ENCODE measurements around the gene ELOVL7.
"Not testable (repeated sequence)": the region's sequence is repeated elsewhere in the genome, so short reads cannot be mapped to it uniquely, and the experiment has no call there.

Gene ELOVL7

DNA sequence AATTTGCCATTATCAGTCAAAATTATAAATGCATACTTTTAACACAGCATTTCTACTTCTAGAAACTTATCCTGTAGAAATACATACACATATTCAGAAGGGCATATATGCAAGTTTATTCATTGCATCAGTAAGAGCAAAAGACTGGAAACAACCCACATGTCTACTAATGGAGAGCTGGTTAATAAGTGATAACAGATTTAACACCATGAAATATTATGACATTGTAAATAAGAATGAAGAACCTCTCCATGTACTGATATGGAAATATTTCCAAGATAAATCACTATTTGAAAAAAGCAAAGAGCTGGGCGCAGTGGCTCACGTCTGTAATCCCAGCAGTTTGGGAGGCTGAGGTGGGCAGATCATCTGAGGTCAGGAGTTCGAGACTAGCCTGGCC, 54.5 kb downstream of the ELOVL7 start:
- no peak for DNase-seq

DNA sequence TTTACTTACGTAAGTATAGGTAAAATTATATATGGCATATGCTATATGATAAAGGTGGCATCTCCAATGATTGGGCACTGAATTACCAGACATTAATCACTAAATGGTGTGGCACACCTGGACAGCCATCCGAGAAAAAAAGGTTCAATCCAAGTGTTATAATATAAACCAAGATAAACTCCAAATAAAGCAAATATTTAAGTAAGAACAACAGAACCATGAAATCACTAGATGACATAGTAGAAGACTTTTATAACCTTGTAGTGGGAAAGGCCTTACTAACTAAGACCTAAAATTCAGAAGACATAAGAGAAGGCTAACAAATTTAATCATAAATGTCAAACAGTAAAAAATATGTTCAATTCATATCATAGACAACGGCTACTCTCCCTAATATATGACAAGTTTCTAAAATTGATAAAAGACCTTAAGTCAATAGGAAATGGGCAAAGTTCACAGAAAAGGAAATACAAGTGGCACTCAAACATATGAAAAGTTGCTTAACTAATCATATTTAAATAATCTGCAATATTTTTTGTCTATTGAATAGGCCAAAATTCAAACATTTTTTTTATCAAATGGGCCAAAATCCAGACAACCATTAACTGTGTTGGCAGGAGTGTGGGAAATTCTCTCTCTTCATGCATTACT, 55.1 kb downstream of the ELOVL7 start:
- DNase-seq, result no peak

DNA sequence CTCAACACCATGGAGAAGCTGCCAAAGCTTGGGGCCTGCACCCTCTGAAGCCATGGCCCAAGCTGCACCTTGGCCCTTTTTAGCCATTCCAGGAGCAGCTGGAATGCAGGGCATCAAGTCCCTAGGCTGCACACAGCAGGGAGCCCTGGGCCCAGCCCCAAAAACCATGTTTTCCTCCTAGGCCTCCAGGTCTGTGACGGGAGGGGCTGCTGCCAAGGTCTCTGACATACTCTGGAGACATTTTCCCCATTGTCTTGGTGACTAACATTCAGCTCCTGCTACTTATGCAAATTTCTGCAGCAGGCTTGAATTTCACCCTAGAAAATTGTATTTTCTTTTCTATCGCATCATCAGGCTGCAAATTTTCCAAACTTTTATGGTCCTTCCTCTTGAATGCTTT, 64.6 kb downstream of the ELOVL7 start:
- DNase-seq, result no peak

DNA sequence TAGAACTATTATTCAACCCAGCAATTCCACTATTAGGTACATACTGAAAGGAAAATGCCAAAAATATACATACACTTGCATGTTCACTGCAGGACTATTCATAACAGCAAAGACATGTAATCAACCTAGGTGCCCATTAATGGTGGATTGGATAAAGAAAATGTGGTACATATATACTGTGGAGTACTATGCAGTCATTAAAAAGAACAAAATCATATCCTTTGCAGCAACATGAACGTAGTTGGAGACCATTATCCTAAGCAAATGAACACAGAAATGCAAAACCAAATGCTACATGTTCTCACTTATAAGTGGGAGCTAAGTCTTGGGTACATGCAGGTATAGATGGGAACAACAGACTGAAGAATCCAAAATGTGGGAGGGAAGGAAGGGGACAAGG, 67.7 kb downstream of the ELOVL7 start:
- no peak for DNase-seq

DNA sequence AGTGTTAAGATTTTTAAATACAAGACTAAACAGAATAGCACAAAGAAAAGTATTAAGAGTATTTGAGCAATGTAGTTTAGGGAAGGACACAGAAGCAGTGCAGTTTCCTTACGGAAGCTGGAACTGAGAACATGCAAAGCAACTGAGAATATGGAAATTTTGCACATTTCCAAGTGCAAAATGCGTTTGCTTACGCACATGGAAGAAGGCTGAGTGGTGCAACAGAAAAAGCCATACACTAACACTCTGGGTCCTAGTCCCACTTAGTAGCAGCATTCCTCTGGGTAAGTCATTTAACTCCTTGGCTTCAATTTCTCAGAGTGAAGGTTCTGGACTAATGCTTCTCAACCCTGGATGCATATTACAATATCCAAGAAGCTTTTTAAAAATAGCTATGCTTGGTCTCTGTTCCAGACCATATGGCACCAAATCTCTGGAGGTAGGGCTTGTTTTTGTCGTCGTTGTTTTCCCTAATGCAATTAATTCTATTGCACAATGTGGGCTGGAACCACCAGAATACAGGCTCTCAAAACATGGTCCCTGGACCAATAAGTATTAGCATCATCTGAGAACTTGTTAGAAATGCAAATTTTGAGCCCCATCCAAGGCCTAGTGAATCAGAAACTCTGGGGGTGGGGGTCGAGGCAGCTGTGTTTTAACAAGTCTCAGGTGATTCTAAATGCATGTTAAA, 78.9 kb downstream of the ELOVL7 start:
- no peak for DNase-seq

DNA sequence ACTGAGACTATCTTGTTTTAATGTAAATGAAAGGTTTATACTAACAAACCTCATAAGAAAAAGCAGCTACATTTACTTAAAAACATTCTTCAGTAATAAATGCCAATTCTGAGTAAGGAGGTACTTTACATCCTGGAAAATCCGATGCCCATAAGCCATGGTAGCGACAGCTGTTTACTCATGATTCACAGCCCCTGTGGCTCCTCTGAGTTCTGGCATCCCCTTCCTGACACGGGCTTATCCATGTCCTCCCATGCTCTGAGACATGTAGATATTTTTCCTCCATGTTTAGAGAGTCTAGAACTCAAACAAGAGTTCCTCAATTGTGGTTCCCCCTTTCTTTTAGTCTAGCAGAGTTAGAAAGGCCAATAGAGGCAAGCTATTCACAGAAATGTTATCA, 81.0 kb downstream of the ELOVL7 start:
- no peak for DNase-seq

DNA sequence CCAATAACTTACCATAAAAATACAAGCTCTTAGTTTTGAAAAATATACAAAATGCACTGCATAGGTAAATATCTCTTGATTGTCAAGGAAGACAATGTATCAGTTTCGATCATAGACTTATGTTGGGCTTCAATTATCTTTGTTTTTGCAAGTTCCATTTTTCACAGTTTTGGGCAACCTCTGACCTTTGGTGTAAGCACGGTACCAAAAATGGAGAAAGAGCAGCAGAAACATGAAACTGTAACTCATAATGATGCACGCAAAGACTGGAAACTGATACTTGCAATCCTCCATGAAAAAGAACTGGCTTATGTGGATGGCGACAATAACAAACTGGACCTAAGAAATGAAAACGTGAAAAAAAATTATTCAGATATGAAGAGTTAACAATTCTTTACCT, 89.6 kb downstream of the ELOVL7 start:
- DNase-seq, result no peak

DNA sequence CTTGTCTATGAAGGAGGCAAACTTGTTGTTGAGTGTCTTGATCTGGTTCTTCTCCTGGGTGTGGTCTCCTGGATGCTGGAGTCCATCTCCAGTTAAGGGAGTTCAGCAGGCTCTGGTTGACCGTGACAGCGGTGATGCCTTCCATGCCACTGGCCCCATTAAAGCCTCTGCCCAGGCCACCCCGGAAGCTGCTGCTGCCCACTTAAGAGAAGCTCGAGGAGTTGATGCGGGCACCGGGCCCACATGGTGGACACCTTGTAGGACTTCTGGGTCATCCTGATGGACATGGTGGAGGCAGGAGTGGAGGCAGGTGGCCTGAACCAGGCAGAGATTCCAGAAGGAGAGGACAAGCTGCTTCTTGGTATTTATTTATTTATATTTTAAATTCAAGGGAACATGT, 99.4 kb downstream of the ELOVL7 start:
- no peak for DNase-seq

DNA sequence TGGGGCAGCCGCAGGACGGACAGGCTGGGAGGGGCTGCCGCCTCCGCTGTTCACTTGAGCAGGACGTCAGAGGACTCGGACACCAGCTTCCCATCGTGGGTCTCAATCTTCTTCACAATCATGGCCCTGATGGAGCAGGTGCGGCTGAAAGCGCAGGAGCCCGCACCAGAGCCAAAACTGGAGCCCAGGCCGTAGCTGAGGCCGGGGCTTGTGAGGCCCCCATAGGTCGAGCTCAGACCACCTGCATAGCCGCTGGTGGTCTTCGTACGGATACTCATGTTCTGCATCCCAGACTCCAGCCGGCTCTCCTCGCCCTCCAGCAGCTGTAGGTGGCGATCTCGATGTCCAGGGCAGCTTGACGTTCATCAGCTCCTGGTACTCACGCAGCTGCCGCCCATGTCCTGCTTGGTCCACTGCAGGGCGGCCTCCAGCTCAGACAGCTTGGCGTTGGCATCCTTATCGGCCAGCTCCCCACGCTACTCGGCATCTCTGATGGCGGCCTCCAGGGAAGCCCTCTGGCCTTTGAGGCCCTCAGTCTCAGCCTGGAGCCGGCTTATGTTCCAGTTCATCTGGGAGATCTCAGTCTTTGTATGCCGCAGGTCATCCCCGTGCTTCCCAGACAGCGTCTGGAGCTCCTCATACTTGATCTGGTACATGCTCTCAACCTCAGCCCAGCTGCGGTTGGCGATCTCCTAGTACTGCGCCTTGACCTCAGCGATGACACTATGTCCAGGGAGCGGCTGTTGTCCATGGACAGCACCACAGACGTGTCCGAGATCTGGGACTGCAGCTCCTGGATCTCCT, 100.4 kb downstream of the ELOVL7 start:
- DNase-seq, result no peak

DNA sequence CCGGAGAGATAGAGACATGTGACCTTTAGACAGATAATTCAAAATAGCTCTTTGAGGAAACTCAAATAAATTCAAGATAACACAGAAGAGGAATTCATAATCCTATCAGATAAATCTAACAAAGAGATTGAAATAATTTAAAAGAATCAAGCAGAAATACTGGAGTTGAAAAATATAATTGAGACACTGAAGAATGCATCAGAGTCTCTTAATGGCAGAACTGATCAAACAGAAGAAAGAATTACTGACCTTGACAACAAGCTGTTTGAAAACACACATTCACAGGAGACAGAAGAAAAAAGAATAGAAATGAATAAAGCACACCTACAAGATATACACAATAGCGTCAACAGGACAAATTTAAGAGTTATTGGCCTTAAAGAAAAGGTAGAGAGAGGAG, 103.7 kb downstream of the ELOVL7 start:
- no peak for DNase-seq

DNA sequence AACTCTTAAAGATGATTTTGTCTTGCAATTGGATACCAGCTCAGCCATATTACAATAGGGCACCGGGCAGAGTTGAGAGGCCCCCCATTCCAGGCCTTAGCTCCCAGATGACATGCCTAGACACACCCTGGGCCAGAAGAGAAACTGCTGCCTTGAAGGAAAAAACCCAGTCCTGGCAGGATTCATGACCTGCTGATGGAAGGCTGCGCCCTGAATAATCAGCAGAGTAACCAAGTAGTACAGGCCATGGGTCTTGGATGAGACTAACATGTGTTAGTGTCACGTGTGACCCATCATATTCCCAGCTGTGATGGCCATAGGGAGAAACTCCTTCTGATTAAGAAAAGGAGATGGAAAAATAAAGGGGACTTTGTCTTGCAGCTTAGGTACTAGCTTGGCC, 105.1 kb downstream of the ELOVL7 start:
- no peak for DNase-seq

DNA sequence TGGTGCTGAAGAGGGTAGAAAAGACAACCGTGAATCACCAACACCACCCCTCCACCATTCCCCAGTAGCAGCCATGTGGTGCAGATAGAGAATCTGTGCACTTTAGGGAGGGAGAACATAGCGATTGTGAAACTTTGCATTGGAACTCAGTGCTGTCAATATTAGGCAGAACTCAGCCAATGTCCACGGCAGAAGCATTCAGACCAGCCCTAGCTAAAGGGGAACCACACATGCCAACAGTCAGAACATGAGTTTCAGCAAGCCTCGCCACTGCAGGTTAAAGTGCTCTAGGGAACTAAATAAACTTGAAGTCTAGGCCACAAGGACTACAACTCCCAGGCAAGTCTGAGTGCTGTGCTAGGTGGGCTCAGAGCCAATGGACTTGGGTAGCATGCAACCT, 105.6 kb downstream of the ELOVL7 start:
- no peak for DNase-seq

DNA sequence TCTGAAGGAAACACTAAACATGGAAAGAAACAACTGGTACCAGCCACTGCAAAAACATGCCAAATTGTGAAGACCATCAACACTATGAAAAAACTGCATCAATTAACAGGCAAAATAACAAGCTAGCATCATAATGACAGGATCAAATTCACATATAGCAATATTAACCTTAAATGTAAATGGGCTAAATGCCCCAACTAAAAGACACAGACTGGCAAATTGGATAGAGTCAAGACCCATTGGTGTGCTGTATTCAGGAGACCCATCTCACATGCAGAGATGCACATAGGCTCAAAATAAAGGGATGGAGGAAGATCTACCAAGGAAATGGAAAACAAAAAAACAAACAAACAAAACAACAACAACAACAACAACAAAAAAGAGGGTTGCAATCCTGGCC, 113.2 kb downstream of the ELOVL7 start:
- not testable (repeated sequence) for DNase-seq

DNA sequence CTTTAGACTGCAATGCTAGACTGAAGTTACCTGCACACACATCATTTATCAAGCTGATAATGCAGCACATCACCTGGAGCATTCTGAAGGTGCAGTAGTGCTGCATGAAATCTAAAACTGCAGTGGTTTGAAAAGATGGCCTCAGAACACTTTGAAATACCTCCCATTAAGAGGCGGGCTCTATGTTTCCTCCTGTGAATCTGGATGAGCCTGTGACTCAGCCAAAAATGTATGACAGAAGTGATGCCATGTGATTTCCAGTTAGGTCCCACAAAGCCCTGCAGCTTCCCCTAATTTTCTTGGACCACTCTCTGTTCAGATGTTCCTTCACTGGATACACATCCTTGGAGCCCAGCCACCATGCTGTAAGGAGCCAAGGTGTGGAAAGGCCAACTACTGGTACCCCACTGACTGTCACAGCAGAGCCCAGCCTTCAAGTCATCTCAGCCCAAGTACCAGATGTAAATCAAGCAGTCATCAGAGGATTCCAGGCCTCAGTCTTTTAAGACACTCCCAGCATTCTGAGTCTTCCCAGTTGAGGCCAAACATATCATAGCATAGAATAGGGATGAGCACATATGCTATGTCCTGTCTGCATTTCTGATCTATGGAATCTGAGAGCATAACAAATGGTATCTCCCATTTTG, 116.9 kb downstream of the ELOVL7 start:
- DNase-seq, result no peak

DNA sequence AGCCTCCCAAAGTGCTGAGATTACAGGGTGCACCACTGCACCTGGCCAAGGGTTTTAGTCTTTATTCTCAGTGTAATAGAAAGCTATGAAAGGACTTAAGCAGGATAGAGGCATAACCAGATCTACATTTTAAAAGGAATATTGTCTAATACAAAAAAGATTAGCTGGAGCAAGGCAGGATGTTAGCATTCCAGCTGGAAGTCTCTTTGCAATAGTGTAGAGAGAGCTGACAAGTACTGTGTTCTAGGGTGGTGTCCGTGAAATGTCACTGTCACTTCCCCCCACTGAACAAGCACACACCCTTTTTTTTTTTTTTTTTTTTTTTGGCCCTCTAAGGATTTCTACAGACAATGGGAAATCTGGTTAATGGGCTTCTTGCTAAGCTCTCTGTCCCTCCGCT, 119.9 kb downstream of the ELOVL7 start:
- DNase-seq, result no peak

DNA sequence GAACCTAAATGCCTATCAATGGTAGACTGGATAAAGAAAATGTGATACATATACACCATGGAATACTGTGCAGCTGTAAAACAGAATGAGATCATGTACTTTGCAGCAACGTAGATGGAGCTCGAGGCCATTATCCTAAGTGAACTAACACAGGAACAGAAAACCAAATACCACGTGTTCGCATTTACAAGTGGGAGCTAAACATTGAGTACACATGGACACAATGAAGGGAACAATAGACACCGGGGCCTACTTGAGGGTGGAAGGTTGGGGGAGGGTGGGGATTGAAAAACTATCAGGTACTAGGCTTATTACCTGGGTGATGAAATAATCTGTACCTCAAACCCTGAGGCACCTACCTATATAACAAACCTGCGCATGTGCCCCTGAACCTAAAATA, 121.7 kb downstream of the ELOVL7 start:
- DNase-seq, result no peak

DNA sequence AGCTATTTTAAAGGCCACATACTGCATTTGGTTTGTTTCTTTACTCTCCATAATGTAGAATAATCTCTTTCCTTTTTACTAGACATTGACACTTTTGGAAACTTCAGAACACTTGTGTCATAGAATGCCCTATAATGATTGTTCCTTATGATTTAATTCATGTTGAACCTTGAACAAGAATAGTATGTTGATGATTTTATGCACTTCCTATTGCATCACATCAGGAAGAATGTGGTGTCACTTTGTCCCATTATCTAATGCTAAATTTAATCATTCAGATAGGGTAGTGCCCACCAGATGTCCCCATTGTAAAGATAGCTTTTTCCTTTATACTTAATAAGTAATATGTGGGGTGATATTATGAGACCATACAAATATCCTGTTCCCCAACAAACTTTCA, 124.7 kb downstream of the ELOVL7 start:
- no peak for DNase-seq

DNA sequence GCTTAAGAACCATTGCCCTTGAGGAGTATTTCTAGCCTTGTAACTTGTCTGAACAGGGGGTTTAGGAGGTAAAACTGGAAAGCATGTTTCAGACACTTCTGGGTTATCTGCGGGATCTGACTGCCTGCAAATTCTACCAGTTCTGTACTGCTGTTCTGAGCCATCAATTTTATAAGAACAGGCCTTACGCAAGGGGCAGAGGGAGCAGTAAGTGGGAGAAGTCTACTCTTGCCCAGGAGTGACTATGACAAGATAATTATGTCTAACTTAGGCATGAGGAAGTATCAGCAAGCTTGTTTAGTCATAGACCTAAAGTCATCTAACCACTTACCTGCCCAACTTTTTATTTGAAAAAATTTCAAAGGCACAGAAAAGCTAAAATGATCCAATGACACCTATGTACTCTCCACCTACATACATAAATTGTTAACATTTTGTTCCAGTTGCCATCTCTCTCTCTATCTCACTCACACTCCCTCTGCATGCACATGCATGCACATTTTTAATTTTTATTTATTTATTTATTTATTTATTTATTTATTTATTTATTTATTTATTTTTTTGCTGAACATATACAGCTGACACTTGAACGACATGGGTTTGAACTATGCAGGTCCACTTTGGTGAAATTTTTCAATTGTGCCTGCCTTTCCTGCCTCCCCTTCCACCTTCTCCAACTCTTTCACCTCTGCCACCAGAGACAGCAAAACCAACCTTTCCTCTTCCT, 125.7 kb downstream of the ELOVL7 start:
- no peak for DNase-seq

DNA sequence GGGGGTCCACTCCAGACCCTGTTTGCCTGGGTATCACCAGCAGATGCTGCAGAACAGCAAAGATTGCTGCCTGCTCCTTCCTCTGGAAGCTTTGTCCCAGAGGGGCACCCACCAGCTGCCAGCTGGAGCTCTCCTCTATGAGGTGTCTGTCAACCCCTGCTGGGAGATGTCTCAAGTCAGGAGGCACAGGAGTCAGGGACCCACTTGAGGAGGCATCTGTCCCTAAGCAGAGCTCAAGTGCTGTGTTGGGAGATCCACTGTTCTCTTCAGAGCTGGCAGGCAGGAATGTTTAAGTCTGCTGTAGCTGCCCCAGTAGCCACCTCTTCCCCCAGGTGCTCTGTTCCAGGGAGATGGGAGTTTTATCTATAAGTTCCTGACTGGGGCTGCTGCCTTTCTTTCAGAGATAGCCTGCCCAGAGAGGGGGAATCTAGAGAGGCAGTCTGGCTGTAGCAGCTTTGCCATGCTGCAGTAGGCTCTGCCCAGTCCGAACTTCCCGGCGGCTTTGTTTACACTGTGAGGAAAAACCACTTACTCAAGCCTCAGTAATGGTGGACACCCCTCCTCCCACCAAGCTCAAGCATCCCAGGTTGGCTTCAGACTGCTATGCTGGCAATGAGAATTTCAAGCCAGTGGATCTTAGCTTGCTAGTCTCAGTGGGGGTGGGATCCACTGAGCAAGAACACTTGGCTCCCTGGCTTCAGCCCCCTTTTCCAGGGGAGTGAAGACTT, 128.7 kb downstream of the ELOVL7 start:
- DNase-seq, result not testable (repeated sequence)

DNA sequence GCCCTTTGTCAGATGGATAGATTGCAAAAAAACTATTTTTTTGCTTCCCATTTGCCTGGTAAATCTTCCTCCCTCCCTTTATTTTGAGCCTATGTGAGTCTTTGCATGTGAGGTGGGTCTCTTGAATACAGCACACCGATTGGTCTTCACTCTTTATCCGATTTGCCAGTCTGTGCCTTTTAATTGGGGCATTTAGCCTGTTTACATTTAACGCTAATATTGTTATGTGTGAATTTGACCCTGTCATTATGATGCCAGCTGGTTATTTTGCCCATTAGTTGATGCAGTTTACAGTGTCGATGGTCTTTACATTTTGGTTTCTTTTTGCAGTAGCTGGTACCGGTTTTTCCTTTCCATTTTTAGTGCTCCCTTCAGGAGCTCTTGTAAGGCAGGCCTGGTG, 131.1 kb downstream of the ELOVL7 start:
- DNase-seq, result no peak

DNA sequence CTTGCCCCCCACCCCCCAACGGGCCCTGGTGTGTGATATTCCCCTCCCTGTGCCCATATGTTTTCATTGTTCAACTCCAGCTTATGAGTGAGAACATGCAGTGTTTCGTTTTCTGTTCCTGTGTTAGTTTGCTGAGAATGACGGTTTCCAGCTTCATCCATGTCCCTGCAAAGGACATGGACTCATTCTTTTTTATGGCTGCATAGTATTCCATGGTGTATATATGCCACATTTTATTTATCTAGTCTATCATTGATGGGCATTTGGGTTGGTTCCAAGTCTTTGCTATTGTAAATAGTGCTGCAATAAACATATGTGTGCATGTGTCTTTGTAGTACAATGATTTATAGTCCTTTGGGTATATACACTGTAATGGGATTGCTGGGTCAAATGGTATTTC, 132.2 kb downstream of the ELOVL7 start:
- DNase-seq, result not testable (repeated sequence)

DNA sequence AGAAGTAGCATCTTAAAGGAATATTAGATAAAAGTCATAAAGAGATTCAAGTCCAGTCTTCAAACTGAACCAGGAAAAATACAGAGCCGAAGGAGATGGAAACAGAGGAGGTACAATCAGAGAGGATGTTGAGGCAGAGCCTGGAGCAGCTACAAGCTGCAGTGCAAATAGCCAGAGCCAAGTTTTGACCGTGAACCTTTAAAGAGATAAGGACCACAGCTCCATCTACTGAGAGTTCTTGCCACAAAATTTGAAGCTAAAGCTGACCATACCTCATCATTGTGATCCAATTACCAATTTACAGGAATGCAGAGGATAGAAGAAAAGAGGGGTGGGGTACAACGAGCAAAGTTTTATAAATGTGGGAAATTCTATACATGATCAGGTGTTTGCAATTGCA, 133.7 kb downstream of the ELOVL7 start:
- no peak for DNase-seq
